IPS DF 4.7 (cell line): ENCODE measurements around the gene RFNG.
"Not testable (repeated sequence)": the region's sequence is repeated elsewhere in the genome, so short reads cannot be mapped to it uniquely, and the experiment has no call there.

Experiments used
- DNase-seq: peaks from one replicate; pipeline ENCODE4 v3.0.0-alpha.2; 2013; ENCODE audit warnings: low spot score; ENCODE audit errors: extremely low read depth

RFNG gene

GRCh38 chr17:82043507-82043906 is 8.1 kb downstream of the RFNG start:
- no peak for DNase-seq

GRCh38 chr17:82042649-82043048 is 9.0 kb downstream of the RFNG start:
- no peak for DNase-seq

- DNase-seq, result no peak
Observed at GRCh38 chr17:82041144-82041814, 10.3 kb downstream of the RFNG start.

GRCh38 chr17:82039695-82040299 is 11.8 kb downstream of the RFNG start:
- no peak for DNase-seq

GRCh38 chr17:82038796-82039409 is 12.7 kb downstream of the RFNG start:
- not testable (repeated sequence) for DNase-seq

- no peak for DNase-seq
Observed at GRCh38 chr17:82037889-82038195, 13.8 kb downstream of the RFNG start.

GRCh38 chr17:82037092-82037888 is 14.3 kb downstream of the RFNG start, which contains the start of gene DCXR:
Gene DCXR, minus strand, starts transcription at chr17:82037697. Its CDS starts 15 bp downstream, at chr17:82037682.
- no peak for DNase-seq

- no peak for DNase-seq
Observed at GRCh38 chr17:82036634-82037091, 14.9 kb downstream of the RFNG start.

GRCh38 chr17:82035956-82036633 is 15.5 kb downstream of the RFNG start:
- no peak for DNase-seq

GRCh38 chr17:82035488-82035887 is 16.1 kb downstream of the RFNG start:
- DNase-seq, result no peak

- DNase-seq, result no peak
Observed at GRCh38 chr17:82034371-82035011, 17.1 kb downstream of the RFNG start.

- DNase-seq, result no peak
Observed at GRCh38 chr17:82033359-82034085, 18.1 kb downstream of the RFNG start.

- no peak for DNase-seq
Observed at GRCh38 chr17:82031885-82032627, 19.6 kb downstream of the RFNG start.

GRCh38 chr17:82031303-82031884 is 20.2 kb downstream of the RFNG start, which contains the start of gene RAC3:
Gene RAC3, plus strand, starts transcription at chr17:82031678. Its CDS starts 84 bp downstream, at chr17:82031762.
- DNase-seq, result no peak

- no peak for DNase-seq
Observed at GRCh38 chr17:82030470-82031302, 20.9 kb downstream of the RFNG start.

GRCh38 chr17:82029990-82030469 is 21.6 kb downstream of the RFNG start:
- DNase-seq, result no peak

GRCh38 chr17:82029391-82029790 is 22.2 kb downstream of the RFNG start:
- DNase-seq, result no peak

GRCh38 chr17:82028966-82029365 is 22.6 kb downstream of the RFNG start:
- no peak for DNase-seq
